Measurements from ENCODE around the gene ITGAE. TPM values are rescaled to one million over a fixed set of nuclear protein-coding genes. Genes with fewer than 3 reads are reported as not detected.
"Not testable (repeated sequence)": the region's sequence is repeated elsewhere in the genome, so short reads cannot be mapped to it uniquely, and the experiment has no call there.

ITGAE gene
- total RNA-seq, 2 donors from 2014 or later, result 15.7 to 20.5 TPM

DNA sequence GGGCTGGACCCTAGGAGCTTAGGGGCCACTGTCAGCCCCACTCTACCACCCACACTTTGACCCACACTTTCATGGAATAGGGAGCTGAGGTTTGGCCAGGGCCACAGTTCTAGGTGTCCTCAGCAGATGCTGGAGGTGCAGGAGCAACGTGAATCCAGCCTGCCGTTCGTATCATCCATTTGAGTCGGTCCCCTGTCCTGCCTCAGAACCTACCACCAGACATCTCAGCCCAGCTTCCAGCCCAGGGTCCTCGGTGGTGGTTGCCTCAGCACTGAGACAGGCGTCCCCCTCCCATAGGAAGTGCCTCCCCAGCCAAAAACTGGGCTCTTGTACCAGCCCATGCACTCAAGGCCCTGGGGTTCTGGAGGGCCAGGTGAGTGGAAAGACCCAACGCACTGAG is 359 bp upstream of the ITGAE start:
- DNase-seq (no peak), ATAC-seq (no peak)
- intact Hi-C loops (cut with DNase I), result no loop called here

DNA sequence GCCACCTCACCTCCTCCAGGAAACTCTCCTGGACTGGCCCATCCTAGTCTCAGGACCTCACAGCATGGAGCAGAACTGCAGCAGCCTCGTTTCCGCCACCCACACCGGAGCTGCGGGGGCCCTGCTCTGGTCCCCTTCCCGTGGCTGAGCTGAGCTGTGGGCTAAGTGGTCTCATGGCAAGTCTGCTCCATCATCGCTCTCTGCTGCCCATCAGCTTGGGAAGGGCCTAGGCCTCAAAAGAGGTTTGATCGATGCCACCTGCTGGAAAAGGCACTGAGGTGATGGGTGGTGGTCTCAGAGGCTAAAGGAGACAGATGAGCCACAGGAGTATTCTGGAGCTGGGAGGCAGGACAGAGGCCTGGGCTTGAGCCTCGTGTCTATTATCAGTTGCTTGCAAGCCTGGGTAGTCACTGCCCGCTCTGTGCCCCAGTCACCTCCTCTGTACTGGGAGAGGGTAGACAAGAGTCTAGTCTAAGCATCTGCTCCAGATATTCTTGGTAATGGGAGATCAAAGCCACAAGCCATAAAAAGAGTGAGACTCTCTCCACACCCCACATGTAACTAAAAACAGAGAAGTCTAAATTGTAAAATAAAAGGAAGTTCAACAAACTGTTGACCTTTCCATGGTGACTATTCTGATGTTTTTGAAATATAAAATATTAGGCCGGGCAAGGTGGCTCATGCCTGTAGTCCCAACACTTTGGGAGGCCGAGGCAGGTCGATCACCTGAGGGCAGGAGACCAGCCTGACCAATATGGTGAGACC is 1.6 kb downstream of the ITGAE start:
- intact Hi-C loops (cut with DNase I), result no loop called here
- no peak for ATAC-seq
- DNase-seq, result no peak

DNA sequence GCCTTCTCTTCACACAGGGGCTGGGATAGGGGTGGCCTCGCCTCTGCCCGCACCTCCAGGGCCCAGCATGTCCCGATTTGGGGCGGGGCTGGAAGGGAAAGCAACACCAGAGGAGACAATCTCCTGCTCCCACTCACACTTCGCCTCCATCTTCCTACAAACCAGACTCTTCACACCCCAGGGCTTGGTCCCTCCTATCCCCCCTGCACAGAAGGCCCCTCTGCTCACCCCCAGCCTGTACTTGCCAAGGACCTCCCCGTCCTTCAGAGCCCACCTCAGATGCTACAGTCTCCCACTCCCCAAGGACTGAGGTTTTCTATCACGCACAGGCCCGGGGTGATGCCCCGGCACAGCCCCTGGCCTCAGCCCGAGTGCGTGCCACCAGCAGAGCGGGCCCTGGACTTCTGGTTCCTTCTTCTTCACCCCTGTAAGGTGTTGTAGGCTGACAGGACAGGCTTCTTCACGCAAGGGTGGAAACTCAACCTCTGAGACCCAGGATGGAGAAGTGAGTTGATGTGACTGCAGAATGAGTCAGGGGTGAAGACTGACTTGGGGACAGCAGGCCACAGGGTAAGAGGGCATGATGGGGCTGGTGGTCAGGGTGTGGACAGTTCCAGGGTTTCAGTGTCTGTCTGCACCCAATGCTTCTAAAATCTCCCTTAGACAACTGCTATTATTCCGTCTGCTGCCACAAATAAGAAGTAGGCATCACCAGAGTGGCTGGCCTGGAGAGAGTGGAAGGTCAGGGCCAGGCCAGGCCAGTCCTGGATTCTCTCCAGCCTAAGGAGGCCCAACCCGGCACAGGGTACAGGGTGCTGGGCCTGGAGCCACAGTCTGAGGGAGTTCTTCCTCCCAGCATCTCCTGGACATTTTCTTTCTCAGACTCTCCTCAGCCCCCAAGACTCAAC is 2.5 kb downstream of the ITGAE start:
- intact Hi-C loops (cut with DNase I), result no loop called here
- no peak for ATAC-seq
- no peak for DNase-seq

DNA sequence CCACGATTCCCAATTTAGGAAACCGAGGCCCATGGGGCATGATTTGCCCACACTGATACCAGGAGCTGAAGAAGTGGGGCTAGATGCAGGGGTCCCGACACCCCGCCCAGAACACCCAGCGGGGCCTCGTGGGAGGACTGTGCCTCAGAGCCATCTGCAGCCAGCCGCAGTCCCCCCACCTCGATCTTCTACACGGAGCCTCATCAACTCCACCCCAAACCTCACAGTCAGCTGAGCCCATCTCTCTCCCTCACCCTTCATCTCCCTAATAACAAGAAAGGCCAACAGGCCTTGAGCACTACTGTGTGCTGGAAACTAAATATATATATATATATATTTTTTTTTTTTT is 4.2 kb downstream of the ITGAE start:
- intact Hi-C loops (cut with DNase I), result no loop called here
- ATAC-seq, result no peak
- DNase-seq, result no peak

DNA sequence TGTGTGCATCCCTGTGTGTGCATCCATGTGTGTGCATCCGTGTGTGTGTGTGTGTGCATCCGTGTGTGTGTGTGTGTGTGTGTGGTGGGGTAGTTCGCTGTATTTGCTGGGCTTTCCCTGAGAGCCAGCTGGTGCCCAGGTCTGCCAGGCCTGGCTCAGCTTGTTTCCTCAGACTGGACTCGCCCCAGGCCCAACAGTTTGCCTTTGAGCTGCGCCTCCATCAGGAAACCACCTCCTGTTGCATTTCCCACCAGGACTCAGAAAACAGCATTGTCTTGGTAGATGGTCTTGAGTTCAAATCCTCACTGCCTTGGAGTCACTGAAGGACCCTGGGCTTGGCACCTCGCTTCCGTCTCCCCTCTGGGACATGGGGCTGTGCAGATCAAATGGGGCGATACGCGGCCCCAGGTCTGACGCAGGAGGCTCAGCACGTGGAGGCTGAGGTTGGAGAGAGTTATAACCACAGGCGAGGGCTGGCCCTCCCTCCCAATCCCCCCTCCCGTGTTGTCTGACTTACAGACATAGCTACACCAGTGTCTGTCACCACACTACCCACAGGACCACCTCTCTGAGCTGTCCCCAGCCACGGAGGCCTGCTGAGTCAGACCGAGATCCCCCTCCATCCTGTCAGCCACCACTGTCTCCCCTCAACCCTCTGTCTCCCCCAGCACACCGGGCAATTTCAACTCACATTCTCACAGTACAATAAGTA is 4.7 kb downstream of the ITGAE start:
- intact Hi-C loops (cut with DNase I), result no loop called here
- peak in 1 of 2 donors; percentile 53 for ATAC-seq
- DNase-seq, result no peak

DNA sequence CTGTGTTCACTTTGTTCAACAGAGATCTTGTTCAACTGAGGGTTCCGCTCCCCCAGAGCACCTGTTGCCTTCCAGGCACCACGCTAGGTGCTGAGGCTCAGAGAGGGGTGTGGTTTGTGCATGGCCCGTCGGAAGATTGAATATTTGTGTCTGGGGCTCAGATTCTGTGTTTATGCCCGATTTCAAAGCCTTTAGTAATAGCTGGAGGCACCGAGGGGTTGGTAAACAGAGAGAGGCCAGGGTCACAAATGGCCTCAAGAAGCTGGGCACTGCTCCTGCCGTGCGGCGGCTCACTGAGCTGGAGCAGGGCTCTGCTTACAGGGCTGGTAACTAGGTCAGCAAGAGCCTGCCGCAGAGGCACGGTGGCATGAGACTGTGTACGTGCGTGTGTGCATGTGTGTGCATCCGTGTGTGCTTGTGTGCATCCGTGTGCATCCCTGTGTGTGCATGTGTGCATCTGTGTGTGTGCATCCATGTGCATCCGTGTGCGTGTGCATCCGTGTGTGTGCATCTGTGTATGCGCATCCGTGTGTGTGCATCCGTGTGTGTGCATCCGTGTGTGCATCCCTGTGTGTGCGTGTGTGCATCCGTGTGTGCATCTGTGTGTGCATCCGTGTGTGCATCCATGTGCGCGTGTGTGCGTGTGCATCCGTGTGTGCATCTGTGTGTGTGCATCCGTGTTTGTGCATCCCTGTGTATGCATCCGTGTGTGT is 5.4 kb downstream of the ITGAE start:
- DNase-seq, result no peak
- intact Hi-C loops (cut with DNase I), result no loop called here
- ATAC-seq, result no peak

DNA sequence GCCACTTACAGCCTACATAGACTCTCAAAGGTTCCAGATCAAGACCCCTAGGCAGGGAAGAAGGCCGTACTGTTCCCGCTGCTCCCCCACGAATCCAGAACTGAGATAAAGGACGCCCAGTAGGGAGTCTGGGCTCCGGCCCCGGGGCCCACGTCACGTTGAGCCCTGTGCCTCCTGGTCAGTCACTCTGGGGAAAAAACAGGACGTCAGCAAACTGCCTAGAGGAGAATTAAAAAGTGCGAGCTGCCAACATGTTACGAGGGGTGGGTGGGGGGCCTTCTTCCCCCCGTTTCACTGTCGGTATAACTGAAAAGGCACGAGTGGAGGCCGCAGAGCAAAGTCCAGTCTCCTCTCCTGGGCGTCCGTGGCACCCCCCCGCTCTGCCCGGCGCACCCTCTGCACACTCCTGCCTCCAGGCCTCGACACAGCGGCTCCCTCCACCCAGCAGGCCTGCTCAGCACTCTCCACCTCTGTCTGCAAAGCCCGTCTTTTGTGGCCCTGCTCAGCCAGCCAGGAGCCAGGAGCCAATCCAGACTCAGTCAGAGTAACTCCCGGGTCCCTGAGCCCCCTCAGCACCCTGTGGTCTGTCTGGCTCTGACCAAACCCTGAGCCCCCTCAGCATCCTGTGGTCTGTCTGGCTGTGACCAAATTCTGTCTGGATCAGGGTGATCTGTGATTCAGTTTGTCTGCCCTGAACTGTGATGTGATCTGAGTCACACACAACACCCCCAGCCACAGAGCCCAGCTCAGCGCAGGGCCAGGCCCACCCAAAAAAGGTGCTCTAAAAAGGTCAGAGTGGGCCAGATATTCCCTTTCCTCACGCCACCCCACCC is 6.2 kb downstream of the ITGAE start:
- intact Hi-C loops (cut with DNase I), result no loop called here
- ATAC-seq, result no peak
- no peak for DNase-seq

DNA sequence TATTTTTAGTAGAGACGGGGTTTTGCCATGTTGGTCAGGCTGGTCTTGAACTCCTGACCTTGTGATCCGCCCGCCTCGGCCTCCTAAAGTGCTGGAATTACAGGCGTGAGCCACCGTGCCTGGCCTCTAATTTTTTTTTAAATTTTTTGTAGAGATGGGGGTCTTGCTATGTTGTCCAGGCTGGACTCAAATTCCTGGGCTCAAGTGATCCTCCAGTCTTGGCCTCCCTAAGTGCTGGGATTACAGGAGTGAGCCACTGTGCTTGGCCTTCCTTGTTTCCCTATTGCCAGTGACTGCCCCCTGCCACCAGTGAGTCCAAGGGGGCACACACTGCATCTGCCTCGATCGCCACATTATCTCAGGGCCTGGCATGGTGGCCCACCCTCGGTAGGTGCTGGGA is 6.8 kb downstream of the ITGAE start:
- intact Hi-C loops (cut with DNase I); DNase-seq; ATAC-seq: not testable (repeated sequence)

DNA sequence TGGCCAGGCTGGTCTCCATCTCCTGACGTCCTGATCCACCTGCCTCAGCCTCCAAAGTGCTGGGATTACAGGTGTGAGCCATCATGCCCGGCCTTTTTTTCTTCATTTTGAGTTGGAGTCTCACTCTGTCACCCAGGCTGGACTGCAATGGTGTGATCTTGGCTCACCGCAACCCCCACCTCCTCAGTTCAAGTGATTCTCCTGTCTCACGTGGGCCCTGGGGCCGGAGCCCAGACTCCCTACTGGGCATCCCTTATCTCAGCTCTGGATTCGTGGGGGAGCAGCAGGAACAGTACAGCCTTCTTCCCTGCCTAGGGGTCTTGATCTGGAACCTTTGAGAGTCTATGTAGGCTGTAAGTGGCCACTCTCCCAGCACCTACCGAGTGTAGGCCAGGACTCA is 7.7 kb downstream of the ITGAE start:
- ATAC-seq; DNase-seq; intact Hi-C loops (cut with DNase I): not testable (repeated sequence)

DNA sequence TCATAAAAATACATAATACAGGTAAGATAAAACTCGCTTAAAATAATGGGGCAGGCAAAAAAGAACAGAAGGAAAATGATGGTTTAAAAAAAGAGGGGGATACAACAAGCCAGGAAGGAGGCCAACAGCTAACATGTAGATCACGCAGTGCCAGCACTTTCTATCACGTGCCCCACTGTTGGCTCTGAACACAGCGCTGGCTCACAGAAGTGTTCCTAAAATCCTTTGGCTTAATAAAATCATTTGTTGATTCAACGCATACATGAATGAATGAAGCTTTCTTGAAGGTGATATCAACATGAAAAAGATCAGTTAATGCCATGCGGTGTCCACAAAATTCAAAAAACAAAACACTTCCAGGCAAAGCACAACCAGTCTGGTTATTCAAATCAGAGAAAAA is 8.5 kb downstream of the ITGAE start:
- intact Hi-C loops (cut with DNase I), result no loop called here
- no peak for DNase-seq
- no peak for ATAC-seq

DNA sequence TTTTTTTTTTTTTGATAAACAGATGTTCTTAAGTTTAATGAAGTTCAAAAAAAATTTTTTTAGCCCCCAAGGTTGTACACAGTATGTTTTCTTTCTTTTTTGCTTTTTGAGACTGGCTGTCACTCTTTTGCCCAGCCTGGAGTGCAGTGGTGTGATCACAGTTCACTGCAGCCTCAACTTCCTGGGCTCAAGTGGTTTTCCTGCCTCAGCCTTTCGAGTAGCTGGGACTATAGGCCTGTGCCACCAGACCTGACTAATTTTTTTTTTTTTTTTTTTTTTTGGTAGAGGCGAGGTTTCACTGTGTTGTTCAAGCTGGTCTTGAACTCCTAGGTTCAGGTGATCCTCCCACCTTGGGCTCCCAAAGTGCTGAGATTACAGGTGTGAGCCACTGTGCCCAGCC is 12.8 kb downstream of the ITGAE start:
- ATAC-seq, result no peak
- intact Hi-C loops (cut with DNase I), result no loop called here

DNA sequence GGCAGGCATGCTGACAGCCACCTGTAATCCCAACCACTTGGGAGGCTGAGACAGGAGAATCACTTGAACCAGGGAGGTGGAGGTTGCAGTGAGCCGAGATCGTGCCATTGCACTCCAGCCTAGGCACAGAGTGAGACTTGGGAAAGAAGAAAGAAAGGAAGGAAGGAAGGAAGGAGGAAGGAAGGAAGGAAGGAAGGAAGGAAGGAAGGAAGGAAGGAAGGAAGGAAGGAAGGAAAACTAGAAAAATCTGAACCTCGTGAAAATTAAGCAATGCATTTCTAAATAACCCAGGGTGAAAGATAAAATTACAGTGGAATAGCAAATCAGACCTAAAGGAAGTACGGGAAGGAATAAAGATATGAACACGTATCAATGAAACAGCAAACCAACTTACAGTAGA is 15.7 kb downstream of the ITGAE start:
- ATAC-seq; DNase-seq; intact Hi-C loops (cut with DNase I): not testable (repeated sequence)

More for the DNA sequence above, 12.8 kb downstream of the ITGAE start:
- no peak for DNase-seq

DNA sequence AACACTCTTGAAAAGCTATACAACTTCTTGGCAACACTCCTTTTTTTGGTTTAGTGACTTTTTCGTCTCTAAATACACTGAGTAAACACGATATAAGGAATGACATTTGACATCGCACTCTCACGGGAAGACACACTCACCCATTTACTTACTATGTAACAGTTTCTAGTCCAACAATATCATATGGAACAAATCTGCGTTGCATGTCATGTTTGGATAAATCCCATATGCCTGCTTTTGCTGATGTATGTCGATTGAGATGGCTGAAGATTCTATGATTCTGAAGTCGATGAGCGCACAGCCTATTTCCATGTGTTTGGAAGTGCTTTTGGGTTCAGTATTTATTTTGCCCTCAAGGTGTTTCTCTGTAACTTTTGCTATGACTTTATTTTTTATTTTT is 18.2 kb downstream of the ITGAE start:
- intact Hi-C loops (cut with DNase I), result no loop called here
- ATAC-seq (no peak), DNase-seq (no peak)

DNA sequence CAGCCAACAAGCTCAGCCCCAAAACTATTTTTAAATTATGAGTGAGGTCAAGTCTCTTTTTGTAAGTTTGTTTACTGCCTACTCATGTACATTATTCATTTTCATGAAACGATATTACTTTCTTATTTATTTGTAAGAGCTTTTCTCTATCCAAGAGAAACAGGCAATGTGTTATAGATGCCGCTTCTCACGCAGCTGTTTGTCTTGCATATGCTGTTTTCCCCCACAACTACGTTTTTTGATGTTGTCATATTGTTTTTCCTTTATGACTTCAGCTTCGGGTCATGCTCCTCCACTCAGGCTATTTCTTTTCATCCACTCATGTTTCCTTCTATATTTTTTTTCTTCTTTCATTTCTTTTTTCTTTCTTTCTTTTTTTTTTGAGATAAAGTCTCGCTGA is 20.0 kb downstream of the ITGAE start:
- ATAC-seq (no peak), DNase-seq (no peak)
- intact Hi-C loops (cut with DNase I), result no loop called here

DNA sequence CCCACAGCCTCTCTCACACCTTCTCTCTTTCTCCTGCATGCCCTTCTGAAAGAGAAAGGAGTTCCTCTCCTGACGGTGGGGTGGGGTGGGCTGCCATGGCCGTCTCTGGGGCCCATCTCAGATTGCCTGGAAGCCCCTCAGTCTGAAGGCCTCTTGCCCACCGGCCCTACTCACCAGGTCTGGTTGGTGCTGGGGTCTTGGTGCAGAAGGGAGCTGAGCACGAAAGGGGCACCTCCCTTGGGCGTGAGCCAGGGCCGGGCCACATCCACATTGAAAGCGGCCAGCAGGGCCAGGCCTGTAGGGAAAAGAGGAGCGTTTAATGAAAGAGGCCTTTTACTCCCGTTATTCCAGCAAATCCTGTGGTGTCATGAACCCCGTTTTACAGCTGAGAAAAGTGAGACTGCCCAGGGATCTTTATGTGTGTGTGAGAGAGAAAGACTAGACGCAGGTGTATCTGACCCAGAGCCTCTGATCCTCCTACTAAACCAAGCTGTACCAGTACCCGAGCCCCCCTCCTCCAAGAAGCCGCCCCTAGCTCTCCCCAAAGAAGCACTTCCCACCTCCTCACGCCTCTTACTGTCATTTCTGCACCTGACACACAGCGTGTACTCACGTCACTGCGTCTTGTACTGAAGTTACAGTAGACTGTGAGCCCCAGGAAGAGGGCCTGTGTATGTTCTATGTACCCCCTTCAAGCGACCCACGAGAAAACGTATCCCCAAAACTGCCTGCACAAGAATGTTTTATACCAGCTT is 23.4 kb downstream of the ITGAE start:
- intact Hi-C loops (cut with DNase I), result no loop called here
- ATAC-seq, result no peak
- DNase-seq, result no peak

DNA sequence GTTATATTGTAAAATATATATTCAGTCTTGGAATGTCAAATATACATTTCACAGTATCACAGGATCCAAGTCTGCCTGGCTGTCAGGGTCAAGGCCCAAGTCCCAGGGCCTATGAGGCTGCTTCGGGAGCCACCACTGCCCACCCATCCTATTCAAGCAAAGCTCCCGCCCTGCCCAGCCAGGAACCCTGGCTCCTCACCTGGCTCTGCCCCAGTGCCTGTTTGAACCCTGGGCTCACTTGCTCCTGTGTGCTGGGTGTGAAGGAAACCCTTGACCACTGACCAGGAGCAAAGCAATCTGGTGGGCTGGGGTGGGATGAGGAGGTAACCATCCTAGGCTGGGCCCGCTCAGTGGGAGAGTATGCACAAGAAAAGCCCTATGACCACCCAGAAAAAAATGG is 27.0 kb downstream of the ITGAE start:
- ATAC-seq, result no peak
- DNase-seq, result no peak
- intact Hi-C loops (cut with DNase I), result no loop called here

DNA sequence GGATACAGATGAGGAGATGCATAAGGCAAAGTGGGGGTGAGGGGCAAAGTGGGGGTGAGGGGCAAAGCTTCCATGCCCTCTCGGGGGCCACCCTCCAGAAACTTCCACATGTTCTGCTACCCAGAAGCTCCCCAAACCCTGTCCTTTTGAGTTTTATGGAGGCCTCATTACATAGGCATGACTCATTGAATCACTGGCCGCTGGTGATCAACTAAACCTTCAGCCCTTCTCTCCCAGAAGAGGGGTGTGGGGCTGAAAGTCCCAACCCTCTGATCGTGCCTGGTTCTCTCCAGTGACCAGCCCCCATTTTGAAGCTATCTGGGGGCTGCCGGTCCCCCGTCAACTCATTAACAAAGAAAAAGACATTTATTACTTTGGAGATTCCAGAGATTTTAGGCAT is 27.5 kb downstream of the ITGAE start:
- intact Hi-C loops (cut with DNase I), result no loop called here
- DNase-seq (no peak), ATAC-seq (no peak)

DNA sequence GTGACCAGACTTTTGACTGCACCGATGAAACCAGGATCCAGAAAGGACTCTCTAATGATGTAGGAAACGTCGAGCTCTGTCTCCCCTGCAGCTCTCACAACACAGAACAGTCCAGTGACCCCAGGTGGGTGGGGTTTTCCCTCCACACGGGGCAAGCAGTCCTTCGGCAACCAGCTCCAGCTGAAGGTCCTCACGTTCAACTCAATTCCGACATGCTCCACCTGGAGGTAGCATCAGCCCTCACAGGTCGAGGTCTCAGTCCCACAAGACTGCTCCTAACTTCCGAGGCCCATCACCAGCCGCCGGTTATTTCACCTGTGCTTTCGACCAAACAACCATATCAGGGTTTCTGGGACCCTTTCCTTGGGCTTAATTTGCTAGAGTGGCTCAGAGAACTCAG is 28.2 kb downstream of the ITGAE start:
- DNase-seq, result no peak
- intact Hi-C loops (cut with DNase I), result no loop called here
- ATAC-seq, result no peak

All from left cardiac atrium (tissue), 4 donors.